DMS 273 (cell line): ENCODE measurements around the gene ATF7.
"Not testable (repeated sequence)": the region's sequence is repeated elsewhere in the genome, so short reads cannot be mapped to it uniquely, and the experiment has no call there.

Experiments
- DNase-seq: peaks from one replicate; lab custom pipeline; 2025; ENCODE audit not compliant: unreplicated experiment; lab: John Stamatoyannopoulos, UW

ATF7 gene

GRCh38 chr12:53598971-53599370 lies 27.2 kb downstream of the ATF7 start:
- DNase-seq, result not testable (repeated sequence)

DNA sequence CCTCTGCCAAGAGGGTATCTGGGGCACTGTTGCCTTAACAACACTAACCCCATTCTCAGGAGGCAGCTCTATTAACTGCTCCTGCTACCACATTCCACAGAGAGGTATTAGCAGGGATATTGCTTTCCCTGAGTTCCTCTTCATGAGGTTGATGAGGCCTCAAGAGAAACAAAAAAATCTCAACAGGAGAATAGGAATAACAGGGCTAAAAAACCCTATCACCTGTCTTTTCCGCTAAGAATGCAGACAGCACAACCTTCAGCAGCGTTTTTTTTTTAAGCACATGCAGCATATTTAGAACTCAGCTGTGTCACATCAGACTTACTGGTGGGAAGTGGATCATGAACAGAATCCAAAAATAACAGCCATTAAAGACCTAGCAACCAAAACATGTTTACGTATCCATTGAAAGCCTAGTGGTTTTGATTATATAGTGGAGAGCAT lies 29.2 kb downstream of the ATF7 start:
- no peak for DNase-seq

DNA sequence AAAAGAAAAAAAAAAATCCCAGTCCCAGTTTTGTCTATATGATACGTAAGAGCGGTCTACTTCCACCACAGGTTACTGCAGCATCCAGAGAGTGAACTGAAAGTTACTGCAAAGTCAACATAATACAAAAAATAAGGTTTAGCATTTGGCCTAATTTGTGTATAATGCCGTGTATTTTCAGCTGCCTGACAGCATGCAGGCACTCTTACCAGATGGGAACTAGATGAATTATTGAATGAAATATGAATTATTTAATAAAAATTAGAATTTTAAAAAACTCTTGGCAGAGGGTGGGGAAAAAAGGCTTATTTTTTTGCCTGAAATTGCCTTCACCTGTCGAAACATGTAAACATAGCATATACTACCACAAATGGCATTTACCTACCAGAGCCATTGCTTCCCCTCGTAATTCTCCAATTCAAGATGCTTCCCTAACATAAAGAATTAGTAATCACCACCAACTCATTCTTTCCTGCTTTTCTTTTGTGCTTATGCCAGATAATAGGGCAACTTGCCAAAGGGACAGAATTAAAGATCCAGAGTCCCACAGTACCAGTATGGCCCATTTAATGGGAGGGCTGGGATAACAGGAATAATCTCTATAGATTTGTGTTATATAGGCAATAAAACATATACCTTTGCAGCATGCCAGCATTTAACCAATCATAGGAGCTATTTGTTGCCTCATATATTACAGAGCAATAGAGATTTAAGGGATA lies 31.1 kb downstream of the ATF7 start:
- DNase-seq, result peak; percentile 18

- peak; percentile 15 for DNase-seq
Measured at GRCh38 chr12:53593707-53594106, 32.5 kb downstream of the ATF7 start.

DNA sequence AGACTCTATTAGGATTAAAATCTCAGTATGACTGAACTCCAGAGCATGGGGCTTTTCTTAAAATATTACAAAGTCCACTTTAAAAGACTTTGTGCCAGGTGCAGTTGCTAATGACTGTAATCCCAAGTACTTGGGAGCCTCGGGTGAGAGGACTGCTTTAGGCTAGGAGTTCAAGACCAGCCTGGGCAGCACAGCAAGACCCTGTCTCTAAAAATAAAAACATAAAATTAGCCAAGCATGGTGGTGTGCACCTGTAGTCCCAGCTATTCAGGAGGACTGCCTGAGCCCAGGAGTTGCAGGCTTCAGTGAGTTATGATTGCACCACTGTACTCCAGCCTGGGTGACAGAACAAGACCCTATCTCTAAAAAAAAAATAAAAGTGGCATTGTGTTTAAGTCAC lies 33.2 kb downstream of the ATF7 start:
- DNase-seq, result no peak

- peak; percentile 5 for DNase-seq
Measured at GRCh38 chr12:53592426-53592825, 33.8 kb downstream of the ATF7 start.

- DNase-seq, result peak; percentile 54
Measured at GRCh38 chr12:53591301-53592206, 34.6 kb downstream of the ATF7 start.

DNA sequence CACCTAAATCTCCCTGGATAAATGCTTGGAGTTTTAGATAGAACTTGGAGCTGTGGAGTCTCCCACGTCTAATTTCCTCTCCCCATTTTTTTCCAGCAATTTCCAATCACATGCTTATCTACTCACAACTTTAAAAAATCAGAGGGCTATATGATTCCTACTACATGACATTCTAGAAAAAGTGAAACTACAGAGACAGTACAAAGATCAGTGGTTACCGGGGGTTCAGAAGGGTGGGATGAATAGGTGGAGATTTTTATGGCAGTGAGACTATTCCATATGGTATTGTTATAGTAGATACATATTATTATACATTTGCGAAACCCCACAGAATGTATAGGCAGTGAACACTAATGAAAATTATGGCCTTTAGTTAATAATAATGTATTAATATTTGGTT lies 35.5 kb downstream of the ATF7 start:
- DNase-seq, result no peak

GRCh38 chr12:53589915-53590314 lies 36.3 kb downstream of the ATF7 start:
- no peak for DNase-seq

DNA sequence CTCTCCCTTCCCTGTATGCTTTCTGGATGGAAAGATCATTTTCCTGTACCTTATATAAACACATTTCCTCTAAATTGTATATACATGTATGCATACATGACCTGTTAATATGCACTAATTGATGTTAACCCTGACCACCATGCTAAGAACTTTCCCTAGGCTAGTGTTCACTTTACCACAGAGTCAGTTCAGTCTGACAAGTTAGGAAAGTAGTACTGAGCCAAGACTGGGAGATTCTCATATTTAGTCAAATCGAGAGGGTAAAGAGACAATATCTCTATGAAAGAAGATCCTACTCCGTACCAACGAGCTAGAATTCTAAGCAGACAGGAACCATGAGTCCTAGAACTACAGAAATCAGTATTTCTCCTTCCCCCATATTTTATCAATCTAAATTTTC lies 36.8 kb downstream of the ATF7 start:
- no peak for DNase-seq

DNA sequence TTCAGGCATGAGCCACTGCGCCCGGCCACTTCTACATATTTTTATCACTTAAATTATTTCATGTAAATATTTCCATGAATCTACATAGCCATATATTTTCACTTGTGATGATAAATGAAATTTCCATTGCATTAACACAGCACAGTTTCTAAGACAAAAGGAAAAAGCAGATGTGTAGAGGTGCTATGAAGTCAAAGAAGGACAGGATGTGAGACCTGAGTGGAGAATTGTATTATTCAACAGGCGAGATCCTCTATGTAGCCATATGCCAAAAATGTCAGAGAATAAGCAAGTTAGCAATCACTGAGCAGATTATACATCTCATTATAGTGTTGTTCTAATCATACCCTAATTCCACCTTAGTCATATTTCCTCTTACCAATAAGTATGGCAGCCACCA lies 38.1 kb downstream of the ATF7 start:
- no peak for DNase-seq

GRCh38 chr12:53586745-53587144 lies 39.4 kb downstream of the ATF7 start:
- no peak for DNase-seq

- DNase-seq, result no peak
Measured at GRCh38 chr12:53585448-53586125, 40.6 kb downstream of the ATF7 start.

- DNase-seq, result no peak
Measured at GRCh38 chr12:53579545-53579955, 46.6 kb downstream of the ATF7 start.

- no peak for DNase-seq
Measured at GRCh38 chr12:53578783-53579182, 47.4 kb downstream of the ATF7 start.

DNA sequence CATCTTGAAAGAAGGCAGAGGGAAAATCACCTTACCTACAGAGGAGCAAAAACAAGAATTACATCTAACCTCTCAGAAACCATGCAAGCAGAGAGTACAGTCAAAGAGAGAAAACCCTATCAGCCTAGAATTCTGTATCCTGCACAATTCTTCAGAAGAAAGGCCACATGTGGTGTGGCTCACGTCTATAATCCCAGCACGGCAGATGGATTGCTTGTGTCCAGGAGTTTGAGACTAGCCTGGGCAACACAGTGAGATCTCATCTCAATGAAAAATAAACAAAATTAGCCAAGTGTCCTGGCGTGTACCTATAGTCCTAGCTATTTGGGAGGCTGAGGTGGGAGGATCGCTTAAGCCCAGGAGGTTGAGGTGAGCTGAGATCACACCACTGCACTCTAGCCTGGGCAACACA lies 48.2 kb downstream of the ATF7 start:
- no peak for DNase-seq

DNA sequence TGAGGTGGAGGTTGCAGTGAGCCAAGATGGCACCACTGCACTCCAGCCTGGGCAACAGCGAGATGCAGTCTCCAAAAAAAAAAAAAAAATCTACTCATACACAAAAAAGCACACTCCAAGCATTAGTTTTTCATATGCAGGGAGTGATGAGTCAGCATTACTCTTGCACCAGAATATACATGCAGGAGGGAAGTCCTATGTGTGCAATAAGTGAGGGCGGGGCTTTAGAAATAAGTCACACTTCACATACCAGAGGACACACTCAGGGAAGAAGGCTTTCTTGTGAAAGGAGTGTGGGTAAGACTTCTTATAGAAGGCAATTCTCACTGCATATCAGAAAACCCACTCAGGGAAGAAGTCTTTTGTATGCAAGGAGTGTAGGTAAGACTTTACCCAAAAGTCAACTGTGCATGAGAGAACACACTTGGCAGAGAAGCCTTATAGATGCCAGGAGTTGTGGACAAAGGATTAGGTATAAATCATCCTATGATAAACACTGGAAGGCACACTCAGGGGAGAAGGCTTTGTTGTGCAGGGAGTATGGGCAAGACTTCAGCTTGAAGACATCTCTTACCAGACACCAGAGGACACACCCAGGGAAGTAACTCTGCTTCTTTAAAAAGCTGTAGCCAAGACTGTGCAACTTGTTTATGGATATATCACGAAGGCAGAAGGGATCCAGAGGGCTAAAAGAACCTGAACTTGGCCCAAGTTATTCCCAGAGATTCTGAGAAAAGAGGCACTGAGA lies 50.5 kb downstream of the ATF7 start:
- DNase-seq, result no peak

- no peak for DNase-seq
Measured at GRCh38 chr12:53572134-53572758, 53.9 kb downstream of the ATF7 start.

GRCh38 chr12:53571295-53571694 lies 54.9 kb downstream of the ATF7 start:
- DNase-seq, result no peak

DNA sequence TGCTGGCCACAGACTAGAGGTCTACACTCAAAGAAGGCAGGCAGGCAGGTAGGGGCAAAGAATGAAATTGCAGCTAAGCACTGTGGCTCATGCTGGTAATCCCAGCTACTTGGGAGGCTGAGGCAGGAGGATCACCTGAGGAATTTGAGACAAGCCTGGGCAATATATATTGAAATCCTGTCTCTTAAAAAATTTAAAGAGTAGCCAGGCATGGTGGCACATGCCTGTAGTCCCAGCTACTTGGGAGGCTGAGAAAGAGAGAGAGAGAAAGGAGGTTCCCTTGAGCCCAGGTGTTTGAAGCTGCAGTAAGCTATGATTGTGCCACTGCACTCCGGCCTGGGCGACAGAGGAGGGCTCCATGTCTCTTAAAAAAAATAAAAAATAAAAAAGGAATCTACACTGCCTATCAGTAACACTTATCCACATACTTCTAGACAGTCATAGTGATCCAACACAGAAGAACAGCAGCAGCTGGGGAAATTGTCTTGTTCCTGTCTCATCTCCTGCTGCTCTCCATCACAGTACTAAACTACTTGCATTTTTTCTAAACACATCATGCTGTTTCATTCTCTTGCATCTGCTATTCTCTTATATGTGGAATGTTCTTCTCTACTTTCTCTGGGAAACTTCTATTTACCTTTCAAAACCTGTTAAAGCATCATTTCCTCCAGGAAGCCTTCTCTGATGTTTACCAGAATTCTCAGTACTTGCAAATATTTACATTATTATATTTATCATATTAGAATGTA lies 57.2 kb downstream of the ATF7 start:
- DNase-seq, result no peak
